GM18907 (cell line): ENCODE results near the gene MAN2C1.
"Not testable (repeated sequence)": the region's sequence is repeated elsewhere in the genome, so short reads cannot be mapped to it uniquely, and the experiment has no call there.

Experiments
- ATAC-seq: cut with Tn5 transposase; IDR thresholded peaks from one replicate; pipeline ENCODE4 v1.9.1; 2021; ENCODE audit warnings: mild to moderate bottlenecking, moderate library complexity; ENCODE audit not compliant: unreplicated experiment

The MAN2C1 gene

GRCh38 chr15:75361361-75361988, 6.9 kb downstream of the MAN2C1 start:
- no peak for ATAC-seq

- no peak for ATAC-seq
These were observed 7.6 kb downstream of the MAN2C1 start for GRCh38 chr15:75360856-75361255.

GRCh38 chr15:75360391-75360790, 8.0 kb downstream of the MAN2C1 start:
- ATAC-seq, result no peak

GRCh38 chr15:75359537-75360250, 8.7 kb downstream of the MAN2C1 start:
- ATAC-seq, result no peak

GRCh38 chr15:75358771-75359536, 9.5 kb downstream of the MAN2C1 start:
- no peak for ATAC-seq

GRCh38 chr15:75357976-75358673, 10.3 kb downstream of the MAN2C1 start:
- no peak for ATAC-seq

- no peak for ATAC-seq
These were observed 11.9 kb downstream of the MAN2C1 start for GRCh38 chr15:75356517-75356916.

GRCh38 chr15:75356006-75356405, 12.4 kb downstream of the MAN2C1 start:
- no peak for ATAC-seq

- ATAC-seq, result no peak
These were observed 13.0 kb downstream of the MAN2C1 start for GRCh38 chr15:75355369-75355768.

GRCh38 chr15:75354454-75354853, 14.0 kb downstream of the MAN2C1 start:
- ATAC-seq, result no peak

GRCh38 chr15:75353604-75354003, 14.8 kb downstream of the MAN2C1 start:
- ATAC-seq, result no peak

- no peak for ATAC-seq
These were observed 16.0 kb downstream of the MAN2C1 start for GRCh38 chr15:75352186-75353080.

GRCh38 chr15:75350601-75351361, 17.6 kb downstream of the MAN2C1 start:
- ATAC-seq, result no peak

- peak; percentile 50 for ATAC-seq
These were observed 18.4 kb downstream of the MAN2C1 start for GRCh38 chr15:75349851-75350588.

GRCh38 chr15:75349351-75349669, 19.1 kb downstream of the MAN2C1 start:
- ATAC-seq, result not testable (repeated sequence)

- no peak for ATAC-seq
These were observed 19.7 kb downstream of the MAN2C1 start for GRCh38 chr15:75348562-75349350.

GRCh38 chr15:75348034-75348561, 20.3 kb downstream of the MAN2C1 start:
- no peak for ATAC-seq
